Thoracic aorta (tissue), 2 donors: ENCODE data around the gene HSD17B12. TPM values are rescaled to one million over a fixed set of nuclear protein-coding genes. Genes with fewer than 3 reads are reported as not detected.
A peak's percentile ranks its signal among the peaks of the same experiment; 100 is the strongest.

Experiments
- ATAC-seq: fragments of 150-250 bp; one replicate; pipeline ENCODE4 v1.8.0; 2017; ENCODE audit warnings: low read depth; ENCODE audit not compliant: insufficient number of reproducible peaks, low FRiP score
- DNase-seq: peaks from one replicate; pipeline ENCODE4 v3.0.0-alpha.2; 2020; ENCODE audit warnings: low spot score
- H3K27ac ChIP-seq, 2 donors: fragments of 200-600 bp; sonication (generic); 1 replicate in 1 of 2; 2 replicates in 1 of 2; pipeline ENCODE4 v1.5.1; 2016; ENCODE audit warnings: mild to moderate bottlenecking in 2 of 2, moderate library complexity in 2 of 2
- H3K27me3 ChIP-seq: fragments of 200-600 bp; sonication (generic); replicated peaks from 2 replicates; pipeline ENCODE4 v1.6.0; 2016; ENCODE audit warnings: mild to moderate bottlenecking; ENCODE audit not compliant: insufficient read depth
- H3K36me3 ChIP-seq: fragments of 200-600 bp; sonication (generic); one replicate; pipeline ENCODE4 v1.5.1; 2016
- H3K4me1 ChIP-seq, 2 donors: fragments of 200-600 bp; sonication (generic); 1 replicate in 1 of 2; 2 replicates in 1 of 2; pipeline versions ENCODE4 v1.5.1 to v1.6.0; 2016; ENCODE audit warnings: low read depth in 2 of 2, mild to moderate bottlenecking in 1 of 2; ENCODE audit not compliant: control insufficient read depth in 1 of 2
- H3K4me3 ChIP-seq: fragments of 200-600 bp; sonication (generic); 2 replicates; pipeline ENCODE4 v1.5.1; 2016; ENCODE audit warnings: mild to moderate bottlenecking
- H3K9me3 ChIP-seq: fragments of 200-600 bp; sonication (generic); 2 replicates; pipeline ENCODE4 v1.5.1; 2016
- total RNA-seq, 2 donors: library from RNA; depleted of rRNA; stranded (reverse); fragments of >200 nt; gene quantifications; one replicate each; pipeline versions ENCODE4 v1.1.0 to v1.2.3, GENCODE V29; 2016
- TF ChIP-seq, protein P1 (sequence below): fragments of 200-600 bp; sonication (generic); IDR thresholded peaks from one replicate; pipeline ENCODE4 v1.5.1; 2019; ENCODE audit warnings: antibody characterized with exemption

Gene HSD17B12
- total RNA-seq, 2 donors from 2014 or later = 91.7 to 97.4 TPM

DNA sequence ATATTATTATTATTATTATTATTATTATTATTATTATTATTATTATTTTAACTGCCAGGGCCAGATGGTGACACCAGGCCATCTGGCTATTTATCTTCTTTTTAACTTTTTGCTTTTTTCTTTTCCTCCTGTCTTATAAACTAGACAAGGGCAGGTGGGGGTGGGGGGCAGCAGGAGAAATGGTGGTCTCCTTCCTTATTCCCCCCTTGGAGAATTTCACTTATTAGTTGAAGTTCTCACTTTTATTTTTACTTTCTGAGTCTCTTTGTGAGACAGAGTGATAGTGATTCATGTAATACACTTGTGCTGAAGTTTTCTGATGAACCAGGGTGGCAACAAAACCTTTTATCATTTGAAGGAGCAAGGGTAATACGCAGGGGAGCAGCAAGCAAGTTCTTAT, 103.8 kb downstream of the HSD17B12 start:
- no peak overlapping the region for H3K27ac ChIP-seq
- ATAC-seq = no peak

DNA sequence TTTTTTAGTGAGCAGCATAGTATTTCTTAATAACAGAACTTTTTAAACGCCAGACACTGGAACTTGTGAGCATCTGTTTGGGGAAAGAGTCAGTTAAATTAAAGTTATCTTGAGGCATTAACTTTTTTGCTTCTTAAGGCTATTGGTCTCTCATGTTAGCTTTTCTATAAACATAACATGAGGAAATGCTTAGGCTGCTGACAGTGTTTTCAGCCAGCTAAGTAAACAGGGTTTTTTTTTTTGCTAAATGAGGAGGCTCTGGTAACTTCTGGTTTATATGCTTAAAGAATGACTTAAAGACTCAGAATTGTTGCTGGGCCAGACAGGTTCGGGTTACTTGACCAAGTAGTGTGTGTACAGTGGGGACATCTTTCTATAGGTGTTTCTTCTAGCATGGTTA, 104.3 kb downstream of the HSD17B12 start:
- TF ChIP-seq, protein P1, sequence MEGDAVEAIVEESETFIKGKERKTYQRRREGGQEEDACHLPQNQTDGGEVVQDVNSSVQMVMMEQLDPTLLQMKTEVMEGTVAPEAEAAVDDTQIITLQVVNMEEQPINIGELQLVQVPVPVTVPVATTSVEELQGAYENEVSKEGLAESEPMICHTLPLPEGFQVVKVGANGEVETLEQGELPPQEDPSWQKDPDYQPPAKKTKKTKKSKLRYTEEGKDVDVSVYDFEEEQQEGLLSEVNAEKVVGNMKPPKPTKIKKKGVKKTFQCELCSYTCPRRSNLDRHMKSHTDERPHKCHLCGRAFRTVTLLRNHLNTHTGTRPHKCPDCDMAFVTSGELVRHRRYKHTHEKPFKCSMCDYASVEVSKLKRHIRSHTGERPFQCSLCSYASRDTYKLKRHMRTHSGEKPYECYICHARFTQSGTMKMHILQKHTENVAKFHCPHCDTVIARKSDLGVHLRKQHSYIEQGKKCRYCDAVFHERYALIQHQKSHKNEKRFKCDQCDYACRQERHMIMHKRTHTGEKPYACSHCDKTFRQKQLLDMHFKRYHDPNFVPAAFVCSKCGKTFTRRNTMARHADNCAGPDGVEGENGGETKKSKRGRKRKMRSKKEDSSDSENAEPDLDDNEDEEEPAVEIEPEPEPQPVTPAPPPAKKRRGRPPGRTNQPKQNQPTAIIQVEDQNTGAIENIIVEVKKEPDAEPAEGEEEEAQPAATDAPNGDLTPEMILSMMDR = no peak
- H3K27ac ChIP-seq = no peak overlapping the region
- no peaks in the 10 kb centered on the region for H3K27me3 ChIP-seq
- peaks cover 9% of the 10 kb centered on the region for H3K9me3 ChIP-seq
- DNase-seq = no peak
- H3K4me1 ChIP-seq = peaks cover 8% of the 10 kb centered on the region in 2 donors
- no peak for ATAC-seq
- H3K4me3 ChIP-seq = no peak overlapping the region
- H3K36me3 ChIP-seq = no peaks in the 10 kb centered on the region

More for the DNA sequence above, 103.8 kb downstream of the HSD17B12 start:
- TF ChIP-seq, protein P1 = no peak
- Histone ChIP-seq H3K36me3 (no peaks in the 10 kb centered on the region), H3K4me3 (no peak overlapping the region), H3K27me3 (no peaks in the 10 kb centered on the region), H3K4me1 (peaks cover 2 to 4% of the 10 kb centered on the region in 2 donors), H3K9me3 (peaks cover 9% of the 10 kb centered on the region)
- no peak for DNase-seq

DNA sequence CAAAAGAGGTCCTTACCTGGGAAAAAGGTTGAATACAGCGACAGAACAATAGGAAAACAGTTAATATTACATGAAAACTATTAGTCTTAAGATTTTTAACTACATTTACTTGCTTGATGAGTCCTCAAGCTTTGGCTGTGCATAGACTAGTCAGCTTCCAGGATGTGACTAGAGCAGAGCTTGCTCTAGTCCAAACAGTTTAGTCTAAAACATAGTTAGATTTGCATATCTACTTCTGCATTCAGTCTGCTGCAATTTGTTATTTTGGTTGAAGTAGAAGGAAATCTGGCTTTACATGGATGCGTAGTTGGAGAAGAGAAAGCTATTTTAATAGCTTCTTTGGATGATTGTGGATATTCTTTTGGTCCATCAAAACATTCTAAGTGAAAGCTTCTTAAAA, 104.8 kb downstream of the HSD17B12 start:
- H3K4me1 ChIP-seq = peaks cover 13% of the 10 kb centered on the region in 2 donors
- ATAC-seq (no peak), DNase-seq (no peak)
- no peaks in the 10 kb centered on the region for H3K27me3 ChIP-seq
- no peaks in the 10 kb centered on the region for H3K36me3 ChIP-seq
- TF ChIP-seq, protein P1 = no peak
- no peak overlapping the region for H3K4me3 ChIP-seq
- no peak overlapping the region for H3K27ac ChIP-seq
- peaks cover 9% of the 10 kb centered on the region for H3K9me3 ChIP-seq

DNA sequence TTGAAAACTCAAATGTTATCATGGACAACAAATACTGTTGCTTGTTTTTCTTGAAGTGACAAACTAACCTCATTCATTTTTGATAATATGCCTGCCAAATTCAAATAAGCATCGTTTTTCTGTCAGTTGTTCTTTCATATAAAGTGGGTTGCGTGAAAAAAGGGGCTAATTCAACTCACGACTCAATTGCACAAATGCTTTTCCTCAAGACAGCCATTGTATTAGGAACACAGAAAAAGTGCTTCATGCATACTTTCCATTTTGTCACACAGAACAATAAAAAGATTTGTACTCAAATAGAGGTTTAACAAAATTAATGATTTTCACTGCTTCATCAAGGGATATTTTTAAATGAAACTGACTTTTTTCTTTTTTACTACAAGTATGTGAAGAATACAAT, 105.5 kb downstream of the HSD17B12 start:
- peaks cover 15% of the 10 kb centered on the region in 2 donors for H3K4me1 ChIP-seq
- peaks cover 9% of the 10 kb centered on the region for H3K9me3 ChIP-seq
- no peak for DNase-seq
- no peak for ATAC-seq
- no peak overlapping the region for H3K27ac ChIP-seq
- no peaks in the 10 kb centered on the region for H3K36me3 ChIP-seq
- TF ChIP-seq, protein P1 = no peak
- no peaks in the 10 kb centered on the region for H3K27me3 ChIP-seq
- no peak overlapping the region for H3K4me3 ChIP-seq

DNA sequence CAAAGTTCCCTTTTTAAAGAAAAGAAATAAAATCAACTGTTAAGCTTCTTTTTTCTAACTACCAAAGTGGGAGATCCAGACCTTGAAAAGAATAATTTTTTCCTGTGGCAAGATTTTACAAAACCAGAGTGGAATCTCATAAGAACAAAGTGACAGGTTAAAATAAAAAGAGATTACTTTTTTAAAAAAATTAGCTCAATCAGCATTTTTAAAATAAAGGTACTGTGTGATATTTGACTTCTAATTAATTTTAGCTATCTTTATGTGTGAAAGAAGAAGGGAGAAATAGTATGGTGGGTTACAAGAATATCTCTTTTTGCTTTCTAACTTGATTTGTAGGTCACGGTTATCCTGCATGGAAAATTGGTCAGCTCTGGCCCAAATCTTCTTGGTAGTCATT, 107.3 kb downstream of the HSD17B12 start:
- H3K27ac ChIP-seq = peak overlapping the region in 1 of 2 donors; percentile 3
- DNase-seq (no peak), ATAC-seq (no peak)
- no peaks in the 10 kb centered on the region for H3K36me3 ChIP-seq
- H3K4me3 ChIP-seq = no peak overlapping the region
- H3K27me3 ChIP-seq = no peaks in the 10 kb centered on the region
- TF ChIP-seq, protein P1 = no peak
- H3K9me3 ChIP-seq = peaks cover 9% of the 10 kb centered on the region
- peaks cover 15% of the 10 kb centered on the region in 2 donors for H3K4me1 ChIP-seq
